IPS DF 6.9 (cell line): ENCODE measurements around the gene OPN3.
A peak's percentile ranks its signal among the peaks of the same experiment; 100 is the strongest.

Experiments used
- DNase-seq: peaks from one replicate; pipeline ENCODE4 v3.0.0-alpha.2; 2013; ENCODE audit warnings: low read depth, low spot score
- H3K27ac ChIP-seq: one replicate; pipeline ENCODE4 v1.5.1; 2013; ENCODE audit warnings: low read length, control low read depth
- H3K27me3 ChIP-seq: 2 replicates; pipeline ENCODE4 v1.6.1; 2013; ENCODE audit warnings: mild to moderate bottlenecking, low read length; ENCODE audit not compliant: control insufficient read depth, insufficient read depth
- H3K36me3 ChIP-seq: 2 replicates; pipeline ENCODE4 v1.6.1; 2013; ENCODE audit warnings: low read length; ENCODE audit not compliant: control insufficient read depth, insufficient read depth
- H3K4me1 ChIP-seq: 2 replicates; pipeline ENCODE4 v1.6.1; 2013; ENCODE audit warnings: low read length; ENCODE audit not compliant: control insufficient read depth, insufficient read depth
- H3K4me3 ChIP-seq: 2 replicates; pipeline ENCODE4 v1.5.1; 2013; ENCODE audit warnings: mild to moderate bottlenecking, low read length
- H3K9me3 ChIP-seq: 2 replicates; pipeline ENCODE4 v1.6.1; 2013; ENCODE audit warnings: low read length, inconsistent platforms; ENCODE audit not compliant: control insufficient read depth, insufficient read depth
- WGBS: extraction: QIAGEN DNeasy Blood & Tissue Kit; methylation state at CpG from one replicate; pipeline ENCODE4 v1.1.7; 2013; ENCODE audit warnings: mixed read lengths, missing lambda C conversion rate; ENCODE audit not compliant: insufficient read length, insufficient coverage; 5-methylcytosine and 5-hydroxymethylcytosine counted together

Gene OPN3

GRCh38 chr1:241647658-241648057, 7.5 kb upstream of the OPN3 start:
- Histone ChIP-seq H3K4me1 (no peaks in the 10 kb centered on the region), H3K27me3 (no peaks in the 10 kb centered on the region), H3K27ac (no peak overlapping the region), H3K36me3 (no peaks in the 10 kb centered on the region), H3K4me3 (no peak overlapping the region), H3K9me3 (no peaks in the 10 kb centered on the region)
- no CpG with 5 or more reads among the region's 1 CpG for WGBS
- no peak for DNase-seq

GRCh38 chr1:241646201-241646600, 6.0 kb upstream of the OPN3 start:
- Histone ChIP-seq H3K27ac (no peak overlapping the region), H3K9me3 (no peaks in the 10 kb centered on the region; the same call in 1 of the 2 replicates), H3K27me3 (no peaks in the 10 kb centered on the region), H3K4me1 (no peaks in the 10 kb centered on the region), H3K36me3 (no peaks in the 10 kb centered on the region), H3K4me3 (no peak overlapping the region)
- DNase-seq, result no peak
- WGBS, result no CpG with 5 or more reads among the region's 7 CpGs

- no peak for DNase-seq
- no peak overlapping the region for H3K4me3 ChIP-seq
- no peaks in the 10 kb centered on the region; the same call in 1 of the 2 replicates for H3K4me1 ChIP-seq
- no peaks in the 10 kb centered on the region for H3K36me3 ChIP-seq
- no peak overlapping the region for H3K27ac ChIP-seq
- no peaks in the 10 kb centered on the region for H3K27me3 ChIP-seq
- WGBS, result no CpG with 5 or more reads among the region's 4 CpGs
- H3K9me3 ChIP-seq, result no peaks in the 10 kb centered on the region; the same call in 1 of the 2 replicates
These were observed 5.0 kb upstream of the OPN3 start for GRCh38 chr1:241645199-241645598.

GRCh38 chr1:241644259-241644658, 4.1 kb upstream of the OPN3 start:
- DNase-seq, result no peak
- Histone ChIP-seq H3K4me1 (no peaks in the 10 kb centered on the region; the same call in 1 of the 2 replicates), H3K27me3 (no peaks in the 10 kb centered on the region), H3K4me3 (no peak overlapping the region), H3K9me3 (no peaks in the 10 kb centered on the region; the same call in 1 of the 2 replicates), H3K27ac (no peak overlapping the region), H3K36me3 (no peaks in the 10 kb centered on the region)
- no CpG with 5 or more reads among the region's 2 CpGs for WGBS

- no CpG with 5 or more reads among the region's 1 CpG for WGBS
- no peaks in the 10 kb centered on the region; the same call in 1 of the 2 replicates for H3K9me3 ChIP-seq
- no peak for DNase-seq
- no peak overlapping the region for H3K4me3 ChIP-seq
- H3K27me3 ChIP-seq, result no peaks in the 10 kb centered on the region
- H3K4me1 ChIP-seq, result peaks cover 2% of the 10 kb centered on the region; the same call in 1 of the 2 replicates
- no peaks in the 10 kb centered on the region for H3K36me3 ChIP-seq
- H3K27ac ChIP-seq, result no peak overlapping the region
These were observed 2.4 kb upstream of the OPN3 start for GRCh38 chr1:241642593-241642944.

- Histone ChIP-seq H3K4me1 (peaks cover 2% of the 10 kb centered on the region; the same call in 1 of the 2 replicates), H3K36me3 (no peaks in the 10 kb centered on the region), H3K9me3 (no peaks in the 10 kb centered on the region; the same call in 1 of the 2 replicates), H3K27ac (no peak overlapping the region), H3K27me3 (no peaks in the 10 kb centered on the region), H3K4me3 (no peak overlapping the region)
- WGBS, result no CpG with 5 or more reads among the region's 12 CpGs
- no peak for DNase-seq
These were observed 1.8 kb upstream of the OPN3 start for GRCh38 chr1:241641773-241642592.

- Histone ChIP-seq H3K9me3 (no peaks in the 10 kb centered on the region; the same call in 1 of the 2 replicates), H3K4me1 (peaks cover 2% of the 10 kb centered on the region; the same call in 1 of the 2 replicates), H3K27ac (no peak overlapping the region), H3K27me3 (no peaks in the 10 kb centered on the region), H3K36me3 (no peaks in the 10 kb centered on the region), H3K4me3 (no peak overlapping the region)
- no CpG with 5 or more reads among the region's 9 CpGs for WGBS
- no peak for DNase-seq
These were observed 876 bp upstream of the OPN3 start for GRCh38 chr1:241640867-241641622.

- Histone ChIP-seq H3K36me3 (peaks cover 4% of the 10 kb centered on the region; the same call in 1 of the 2 replicates), H3K4me1 (peaks cover 2% of the 10 kb centered on the region; the same call in 1 of the 2 replicates), H3K4me3 (peak overlapping the region; percentile 83), H3K27ac (no peak overlapping the region), H3K9me3 (no peaks in the 10 kb centered on the region; the same call in 1 of the 2 replicates), H3K27me3 (no peaks in the 10 kb centered on the region)
- WGBS, result no CpG with 5 or more reads among the region's 42 CpGs
- DNase-seq, result no peak
These were observed 483 bp downstream of the OPN3 start for GRCh38 chr1:241639623-241640148.

- Histone ChIP-seq H3K4me3 (peak overlapping the region; percentile 83), H3K27me3 (no peaks in the 10 kb centered on the region), H3K36me3 (peaks cover 4% of the 10 kb centered on the region; the same call in 1 of the 2 replicates), H3K9me3 (no peaks in the 10 kb centered on the region; the same call in 1 of the 2 replicates), H3K27ac (no peak overlapping the region), H3K4me1 (peaks cover 2% of the 10 kb centered on the region; the same call in 1 of the 2 replicates)
- no peak for DNase-seq
- no CpG with 5 or more reads among the region's 11 CpGs for WGBS
These were observed 1.1 kb downstream of the OPN3 start for GRCh38 chr1:241638909-241639622.
